GM18511 (cell line): Measurements from ENCODE around the gene PTPRA.

Experiments
- ATAC-seq: cut with Tn5 transposase; IDR thresholded peaks from one replicate; pipeline ENCODE4 v1.9.1; 2021; ENCODE audit warnings: mild to moderate bottlenecking, moderate library complexity; ENCODE audit not compliant: unreplicated experiment

Gene PTPRA

DNA sequence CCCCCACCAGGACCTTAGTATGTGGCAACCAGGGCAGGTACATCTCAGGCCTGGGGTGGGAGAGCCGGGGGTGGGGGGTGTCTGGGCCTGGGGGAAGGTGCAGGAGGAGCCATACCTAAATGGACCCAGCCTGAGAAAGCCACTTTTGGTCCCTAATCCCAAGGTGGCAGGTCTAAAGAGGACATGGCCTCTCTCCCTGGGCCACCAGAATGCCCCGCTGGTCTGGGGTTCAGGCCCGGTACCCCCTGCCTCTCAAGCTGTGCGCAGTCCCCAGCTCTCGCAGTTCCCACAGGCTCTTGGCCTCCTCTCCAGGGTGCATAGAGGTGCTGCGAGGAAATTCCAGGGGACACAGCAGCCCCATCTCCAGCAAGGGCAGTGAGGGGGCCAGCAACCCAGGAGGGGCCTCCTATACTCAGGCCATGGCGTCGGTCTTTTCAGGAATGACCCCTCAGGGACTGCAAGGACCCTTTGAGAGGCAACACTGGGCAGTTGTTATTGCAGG, 212.3 kb downstream of the PTPRA start:
- ATAC-seq, result no peak

DNA sequence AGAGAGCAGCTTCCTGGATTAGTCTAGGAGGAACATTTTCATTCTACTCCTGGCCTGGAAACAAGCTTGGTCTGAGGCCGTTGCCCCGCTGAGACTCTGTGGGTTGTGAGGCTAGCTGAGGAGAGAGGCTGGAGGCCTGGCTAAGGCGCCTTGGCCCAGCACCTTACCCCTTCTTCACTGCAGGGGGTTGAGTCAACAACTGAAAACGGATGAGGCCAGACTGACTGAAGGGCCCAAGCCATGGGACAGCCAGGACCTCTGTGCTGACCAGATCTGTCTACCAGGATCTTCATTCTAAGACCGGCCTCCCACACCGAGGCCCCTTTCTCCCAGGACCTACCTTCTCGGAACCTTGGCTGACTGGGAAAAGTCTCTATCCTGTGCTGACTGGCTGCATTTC, 214.8 kb downstream of the PTPRA start:
- ATAC-seq, result no peak
